Measurements from ENCODE around the gene MCM5.
"Not testable (repeated sequence)": the region's sequence is repeated elsewhere in the genome, so short reads cannot be mapped to it uniquely, and the experiment has no call there.

The MCM5 gene

DNA sequence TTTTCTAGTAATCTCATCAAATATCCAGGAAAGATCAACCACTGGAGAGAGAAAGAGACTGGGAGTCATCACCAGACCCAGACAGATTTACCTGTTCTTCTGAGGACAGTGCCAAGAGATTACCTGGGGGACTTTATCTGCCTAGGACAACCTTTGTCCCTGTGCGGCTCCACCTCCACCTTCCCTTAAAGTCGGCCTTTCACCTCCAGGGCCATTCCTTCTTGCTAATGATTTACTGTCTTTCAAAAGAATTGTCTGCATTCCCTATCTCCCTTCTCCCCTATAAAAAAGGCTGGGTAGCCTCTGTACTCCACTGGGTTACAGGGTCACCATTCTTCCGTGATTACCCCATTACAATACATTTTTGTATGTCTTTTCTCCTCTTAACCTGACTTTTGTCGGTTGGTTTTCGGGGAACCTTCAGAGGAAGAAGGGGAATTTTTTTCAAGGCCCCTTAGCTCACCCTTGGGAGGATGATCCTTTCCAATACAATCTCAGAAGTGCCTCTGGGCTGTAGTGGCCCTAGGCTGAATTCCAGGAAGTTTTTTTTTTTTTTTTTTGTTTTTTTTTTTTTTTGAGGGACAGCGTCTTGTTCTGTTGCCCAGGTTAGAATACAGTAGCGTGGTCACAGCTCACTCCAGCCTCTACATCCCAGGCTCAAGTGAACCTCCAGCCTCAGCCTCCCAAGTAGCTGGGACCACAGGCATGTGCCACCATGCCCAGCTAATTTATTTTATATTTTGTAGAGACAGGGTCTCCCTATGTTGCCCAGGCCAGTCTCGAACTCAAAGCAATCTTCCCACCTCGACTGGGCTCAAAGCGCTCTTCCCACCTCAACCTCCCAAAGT lies 20.6 kb upstream of the MCM5 start:
- no peak for DNase-seq (ENCODE audit: low read depth)

DNA sequence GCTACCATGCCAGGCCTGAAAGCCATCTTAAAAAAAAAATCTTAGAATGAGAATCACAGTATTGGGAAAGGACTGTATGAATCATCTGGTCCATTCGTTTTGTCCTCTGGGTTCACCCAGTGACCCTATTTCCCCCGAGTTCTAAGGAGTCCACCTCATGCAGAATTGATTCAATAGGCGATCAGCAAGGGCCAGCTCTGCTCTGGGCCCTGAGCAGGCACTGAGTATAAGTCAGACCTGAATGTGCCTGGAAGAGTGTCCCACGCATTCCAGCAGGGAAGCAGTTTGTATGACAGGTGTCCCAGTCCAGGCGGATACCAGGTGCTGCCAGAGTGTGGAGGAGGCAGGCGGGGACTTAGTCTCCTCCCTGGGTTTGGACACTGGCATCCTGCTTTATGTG lies 19.9 kb upstream of the MCM5 start:
- DNase-seq (ENCODE audit: low read depth) = no peak

DNA sequence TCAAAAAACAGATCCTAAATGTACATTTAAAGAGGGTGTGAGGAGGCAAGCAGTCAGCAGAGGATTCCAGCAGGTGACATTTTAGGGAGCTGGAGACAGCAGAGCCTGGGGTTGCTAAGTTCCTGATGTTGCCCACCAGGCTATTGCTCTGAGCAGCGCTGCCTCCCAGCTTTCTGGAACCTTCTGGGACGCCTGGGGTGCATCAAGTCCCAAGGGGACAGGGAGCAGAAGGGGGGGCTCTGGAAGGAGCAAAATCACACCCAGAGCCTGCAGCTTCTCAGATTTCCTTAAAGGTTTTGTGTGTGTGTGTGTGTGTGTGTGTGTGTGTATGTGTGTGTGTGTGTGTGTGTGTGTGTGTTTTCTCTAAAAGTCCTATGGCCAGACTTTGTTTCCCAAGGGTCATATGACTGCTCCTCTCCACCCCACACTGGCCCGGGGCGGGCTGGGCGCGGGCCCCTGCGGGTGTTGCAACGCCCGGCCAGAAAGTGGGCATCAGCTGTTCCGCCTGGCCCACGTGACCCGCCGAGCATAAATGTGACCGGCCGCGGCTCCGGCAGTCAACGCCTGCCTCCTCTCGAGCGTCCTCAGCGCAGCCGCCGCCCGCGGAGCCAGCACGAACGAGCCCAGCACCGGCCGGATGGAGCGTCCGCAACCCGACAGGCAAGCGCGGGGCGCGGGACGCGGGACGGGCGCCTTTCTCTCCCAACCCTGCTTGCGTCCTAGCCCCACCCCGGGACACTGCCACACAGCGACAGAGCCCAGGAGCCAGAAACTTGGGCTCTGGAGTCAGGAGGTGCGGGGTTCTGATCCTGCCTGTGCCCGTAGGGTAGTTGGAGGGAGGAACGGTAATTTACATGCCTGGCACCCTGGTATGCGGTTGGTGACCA lies 19.2 kb upstream of the MCM5 start, which contains the start of gene HMOX1:
TSS of gene HMOX1 (plus strand) at position 560 of the 887 bp plus-strand sequence. CDS start at position 638, 78 bp downstream.
- peak; percentile 54 for DNase-seq (ENCODE audit: low read depth)

DNA sequence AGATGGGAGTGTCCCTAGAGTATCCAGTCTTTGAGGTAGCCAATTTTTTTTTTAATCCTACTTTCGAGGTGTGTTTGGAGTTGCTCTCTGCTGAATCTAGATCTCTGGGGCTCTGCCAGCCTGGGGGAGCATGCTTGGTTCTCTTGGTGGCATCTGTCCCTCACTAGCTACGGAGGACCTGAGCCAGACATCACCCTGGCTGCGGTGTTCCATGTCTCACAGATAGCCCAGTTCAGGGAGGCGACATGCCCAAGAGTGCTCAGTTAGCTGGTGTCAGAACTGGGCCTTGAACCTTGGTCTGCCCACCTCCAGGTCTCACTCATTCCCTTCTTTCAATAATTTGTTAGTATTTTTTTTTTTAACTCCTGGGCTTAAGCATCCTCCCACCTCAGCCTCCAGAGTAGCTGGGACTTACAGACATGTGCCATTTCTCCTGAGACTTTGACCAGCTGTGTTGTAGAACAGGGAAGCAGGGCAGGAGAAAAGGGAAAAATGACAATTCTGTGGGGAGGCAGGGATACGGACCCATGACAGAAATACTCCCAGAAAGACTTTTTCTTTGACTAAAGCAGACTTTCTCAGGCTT lies 18.4 kb upstream of the MCM5 start:
- no peak for DNase-seq (ENCODE audit: low read depth)

DNA sequence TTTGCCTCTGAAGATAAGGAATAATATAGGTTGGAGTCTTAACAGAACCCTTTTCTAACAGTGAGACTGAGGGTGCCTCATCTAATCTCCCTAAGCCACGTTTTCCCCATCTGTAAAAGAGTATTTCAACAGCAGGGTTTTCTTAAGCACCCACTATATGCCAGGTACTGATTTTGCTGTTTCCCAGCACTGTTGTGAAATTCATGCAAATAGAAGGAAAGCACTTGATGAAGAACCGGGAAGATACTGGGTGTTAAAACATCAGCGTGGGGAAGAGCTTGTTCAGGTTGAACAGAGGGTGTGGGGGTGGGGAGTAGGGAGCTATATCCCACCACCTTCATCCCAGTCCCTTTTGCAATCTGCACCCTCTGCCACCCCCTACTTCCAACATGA lies 16.3 kb upstream of the MCM5 start:
- DNase-seq (ENCODE audit: low read depth) = no peak

DNA sequence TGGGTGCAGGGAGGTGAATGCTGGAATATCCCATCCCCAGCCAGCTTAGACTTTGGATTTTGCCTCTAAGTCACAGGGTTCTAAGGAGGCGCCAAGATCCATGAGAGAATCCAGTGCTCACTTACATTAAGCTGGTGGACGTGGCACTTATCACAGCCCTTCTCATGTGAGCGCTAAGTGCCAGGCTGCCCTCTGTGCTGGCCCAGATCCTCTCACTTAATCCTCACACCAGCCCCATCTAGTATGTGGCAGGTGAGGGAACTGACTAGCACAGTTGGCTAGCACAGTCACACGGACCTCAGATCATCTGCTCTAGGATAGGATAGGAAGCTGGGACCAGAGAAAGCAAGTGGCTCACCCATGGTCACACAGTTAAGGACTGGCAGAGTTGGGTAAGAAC lies 15.4 kb upstream of the MCM5 start:
- DNase-seq (ENCODE audit: low read depth) = no peak

DNA sequence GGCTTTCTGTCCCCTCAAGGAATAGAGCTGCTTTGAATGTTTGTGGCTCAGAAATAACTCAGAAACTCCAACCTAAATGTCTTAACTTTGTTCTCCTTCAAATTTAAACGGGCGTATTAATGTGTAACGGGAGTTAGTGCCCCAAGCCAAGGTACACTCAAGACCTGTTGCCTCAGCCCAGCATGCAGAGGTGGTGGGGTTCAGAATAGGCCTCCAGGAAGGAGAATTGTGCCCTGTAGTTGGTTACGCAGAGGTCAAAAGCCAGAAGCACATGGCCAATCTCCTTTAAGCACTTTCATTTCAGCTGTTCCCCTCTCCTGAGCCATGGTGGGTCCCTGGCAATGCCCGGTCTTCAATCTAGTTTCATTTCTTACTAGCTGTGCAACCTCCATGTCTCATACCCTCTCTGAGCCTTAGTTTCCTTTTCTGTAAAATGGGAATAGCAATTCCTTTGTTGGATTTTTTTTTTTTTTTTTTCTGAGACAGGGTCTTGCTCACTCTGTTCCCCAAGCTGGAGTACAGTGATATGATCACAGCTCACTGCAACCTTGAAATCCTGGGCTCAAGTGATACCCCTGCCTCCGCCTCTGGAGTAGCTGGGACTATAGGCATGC lies 14.9 kb upstream of the MCM5 start:
- no peak for DNase-seq (ENCODE audit: low read depth)

DNA sequence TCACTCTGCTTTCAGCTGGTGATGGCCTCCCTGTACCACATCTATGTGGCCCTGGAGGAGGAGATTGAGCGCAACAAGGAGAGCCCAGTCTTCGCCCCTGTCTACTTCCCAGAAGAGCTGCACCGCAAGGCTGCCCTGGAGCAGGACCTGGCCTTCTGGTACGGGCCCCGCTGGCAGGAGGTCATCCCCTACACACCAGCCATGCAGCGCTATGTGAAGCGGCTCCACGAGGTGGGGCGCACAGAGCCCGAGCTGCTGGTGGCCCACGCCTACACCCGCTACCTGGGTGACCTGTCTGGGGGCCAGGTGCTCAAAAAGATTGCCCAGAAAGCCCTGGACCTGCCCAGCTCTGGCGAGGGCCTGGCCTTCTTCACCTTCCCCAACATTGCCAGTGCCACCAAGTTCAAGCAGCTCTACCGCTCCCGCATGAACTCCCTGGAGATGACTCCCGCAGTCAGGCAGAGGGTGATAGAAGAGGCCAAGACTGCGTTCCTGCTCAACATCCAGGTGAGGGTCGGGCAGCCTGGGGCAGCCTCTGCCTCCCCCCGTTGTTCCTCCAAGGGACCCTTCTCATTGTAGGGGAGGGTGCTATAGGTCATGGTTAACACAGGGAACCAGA lies 13.2 kb upstream of the MCM5 start:
- no peak for DNase-seq (ENCODE audit: low read depth)

DNA sequence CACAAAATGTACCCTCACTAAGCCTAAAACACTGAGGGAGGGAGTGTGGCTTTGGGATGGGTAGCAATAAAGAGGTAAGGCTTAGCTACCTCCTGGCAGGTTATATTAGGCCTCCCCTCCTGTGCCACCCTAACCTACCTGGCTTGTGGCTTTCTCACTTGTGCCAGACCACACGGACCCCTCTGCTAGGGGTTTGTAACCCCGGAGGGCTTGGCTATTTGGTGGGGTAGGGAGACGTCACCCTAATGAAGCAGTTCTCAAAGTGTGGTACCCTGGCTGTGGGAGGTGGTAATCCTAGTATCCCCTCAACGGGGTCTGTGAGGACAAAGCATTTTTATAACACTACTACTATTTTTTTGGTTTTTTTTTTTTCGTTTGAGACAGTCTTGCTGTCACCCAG lies 9.0 kb upstream of the MCM5 start:
- DNase-seq (ENCODE audit: low read depth) = no peak

DNA sequence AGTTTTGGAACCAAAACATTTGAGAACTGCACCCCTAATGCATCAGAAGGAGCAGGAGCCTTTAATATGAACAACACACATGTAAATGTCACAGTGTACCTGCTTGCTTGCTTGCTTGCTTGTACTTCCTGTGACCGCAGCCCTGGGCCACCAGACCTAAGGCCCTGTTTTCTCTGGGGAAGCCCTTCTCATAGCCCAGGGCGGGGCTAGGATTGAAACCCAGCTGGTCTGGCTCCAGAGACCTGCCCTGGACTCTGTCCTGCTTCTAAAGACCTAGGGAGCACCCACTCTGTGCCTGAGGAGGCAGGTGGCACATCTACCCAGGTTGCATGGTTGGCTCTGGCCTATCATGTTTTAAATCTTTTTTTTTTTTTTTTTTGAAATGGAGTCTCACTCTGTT lies 7.6 kb upstream of the MCM5 start:
- DNase-seq (ENCODE audit: low read depth) = no peak

DNA sequence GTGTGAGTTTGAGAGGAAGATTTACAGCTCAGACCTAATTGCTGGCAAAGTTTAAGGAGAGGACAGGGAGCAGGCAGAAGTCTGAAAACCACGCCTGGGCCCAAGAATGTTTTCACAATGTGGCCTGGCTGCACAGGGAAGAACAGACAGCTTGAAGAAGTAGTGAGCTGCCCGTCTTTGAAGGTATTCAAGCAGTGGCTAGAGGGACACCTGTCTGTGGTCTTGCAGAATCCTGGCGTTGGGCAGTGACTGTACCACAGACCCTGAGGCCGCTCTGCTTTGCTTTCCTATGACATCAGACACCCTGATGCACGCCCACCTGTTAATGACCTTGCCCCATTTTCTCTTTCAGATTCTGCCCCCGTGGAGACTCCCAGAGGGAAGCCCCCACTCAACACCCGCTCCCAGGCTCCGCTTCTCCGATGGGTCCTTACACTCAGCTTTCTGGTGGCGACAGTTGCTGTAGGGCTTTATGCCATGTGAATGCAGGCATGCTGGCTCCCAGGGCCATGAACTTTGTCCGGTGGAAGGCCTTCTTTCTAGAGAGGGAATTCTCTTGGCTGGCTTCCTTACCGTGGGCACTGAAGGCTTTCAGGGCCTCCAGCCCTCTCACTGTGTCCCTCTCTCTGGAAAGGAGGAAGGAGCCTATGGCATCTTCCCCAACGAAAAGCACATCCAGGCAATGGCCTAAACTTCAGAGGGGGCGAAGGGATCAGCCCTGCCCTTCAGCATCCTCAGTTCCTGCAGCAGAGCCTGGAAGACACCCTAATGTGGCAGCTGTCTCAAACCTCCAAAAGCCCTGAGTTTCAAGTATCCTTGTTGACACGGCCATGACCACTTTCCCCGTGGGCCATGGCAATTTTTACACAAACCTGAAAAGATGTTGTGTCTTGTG lies 6.6 kb upstream of the MCM5 start:
- DNase-seq (ENCODE audit: low read depth) = no peak

DNA sequence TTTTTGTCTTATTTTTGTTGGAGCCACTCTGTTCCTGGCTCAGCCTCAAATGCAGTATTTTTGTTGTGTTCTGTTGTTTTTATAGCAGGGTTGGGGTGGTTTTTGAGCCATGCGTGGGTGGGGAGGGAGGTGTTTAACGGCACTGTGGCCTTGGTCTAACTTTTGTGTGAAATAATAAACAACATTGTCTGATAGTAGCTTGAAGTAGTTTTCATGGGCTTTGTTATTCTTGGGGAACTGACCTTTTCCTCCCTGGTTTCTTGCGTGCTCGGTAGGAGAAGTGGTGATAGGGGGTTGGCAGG lies 6.0 kb upstream of the MCM5 start:
- no peak for DNase-seq (ENCODE audit: low read depth)

DNA sequence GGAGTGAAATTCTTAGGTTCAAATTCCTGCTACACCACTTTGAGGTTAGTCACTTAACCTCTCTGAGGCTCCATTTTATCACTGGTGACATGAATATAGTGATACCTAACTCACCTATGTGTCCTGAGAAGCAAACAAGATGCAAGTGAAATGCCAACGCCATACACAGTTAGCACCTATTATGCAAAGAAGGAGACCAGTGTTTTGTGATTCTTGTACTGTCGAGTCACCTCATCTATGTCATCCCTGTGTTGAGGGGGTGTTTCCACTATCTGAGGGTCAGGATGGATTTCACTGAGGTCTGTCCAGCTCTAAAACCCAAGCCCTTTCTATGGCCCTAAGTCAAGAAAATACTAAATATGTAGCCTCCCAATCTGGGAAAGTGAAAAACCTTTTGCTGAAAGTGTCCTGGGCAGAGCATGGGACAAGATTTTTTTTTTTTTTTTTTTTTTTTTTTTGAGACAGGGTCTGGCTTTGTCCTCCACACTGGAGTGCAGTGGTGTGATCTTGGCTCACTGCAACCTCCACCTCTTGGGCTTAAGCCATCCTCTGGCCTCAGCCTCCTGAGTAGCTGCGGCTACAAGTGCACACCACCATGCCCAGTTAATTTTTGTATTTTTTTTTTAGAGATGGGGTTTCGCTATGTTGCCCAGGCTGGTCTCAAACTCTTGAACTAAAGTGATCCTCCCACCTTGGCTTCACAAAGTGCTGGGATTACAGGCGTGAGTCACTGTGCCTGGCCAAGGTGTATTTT lies 5.0 kb upstream of the MCM5 start:
- no peak for DNase-seq (ENCODE audit: low read depth)

DNA sequence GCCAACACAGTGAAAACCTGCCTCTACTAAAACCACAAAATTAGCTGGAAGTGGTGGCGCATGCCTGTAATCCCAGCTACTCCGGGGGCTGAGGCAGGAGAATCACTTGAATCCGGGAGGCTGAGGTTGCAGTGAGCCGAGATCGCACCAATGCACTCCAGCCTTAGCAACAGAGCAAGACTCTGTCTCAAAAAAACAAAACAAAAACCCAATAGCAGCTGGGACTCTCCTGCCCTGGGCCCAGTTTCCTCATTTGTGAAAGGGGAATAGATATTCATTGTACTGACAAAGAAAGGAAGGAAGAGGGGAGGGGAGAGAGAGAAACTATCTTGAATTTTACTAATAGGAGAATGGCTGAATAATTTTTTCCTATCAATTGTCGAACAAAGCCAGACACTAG lies 3.3 kb upstream of the MCM5 start:
- DNase-seq (ENCODE audit: low read depth) = not testable (repeated sequence)

DNA sequence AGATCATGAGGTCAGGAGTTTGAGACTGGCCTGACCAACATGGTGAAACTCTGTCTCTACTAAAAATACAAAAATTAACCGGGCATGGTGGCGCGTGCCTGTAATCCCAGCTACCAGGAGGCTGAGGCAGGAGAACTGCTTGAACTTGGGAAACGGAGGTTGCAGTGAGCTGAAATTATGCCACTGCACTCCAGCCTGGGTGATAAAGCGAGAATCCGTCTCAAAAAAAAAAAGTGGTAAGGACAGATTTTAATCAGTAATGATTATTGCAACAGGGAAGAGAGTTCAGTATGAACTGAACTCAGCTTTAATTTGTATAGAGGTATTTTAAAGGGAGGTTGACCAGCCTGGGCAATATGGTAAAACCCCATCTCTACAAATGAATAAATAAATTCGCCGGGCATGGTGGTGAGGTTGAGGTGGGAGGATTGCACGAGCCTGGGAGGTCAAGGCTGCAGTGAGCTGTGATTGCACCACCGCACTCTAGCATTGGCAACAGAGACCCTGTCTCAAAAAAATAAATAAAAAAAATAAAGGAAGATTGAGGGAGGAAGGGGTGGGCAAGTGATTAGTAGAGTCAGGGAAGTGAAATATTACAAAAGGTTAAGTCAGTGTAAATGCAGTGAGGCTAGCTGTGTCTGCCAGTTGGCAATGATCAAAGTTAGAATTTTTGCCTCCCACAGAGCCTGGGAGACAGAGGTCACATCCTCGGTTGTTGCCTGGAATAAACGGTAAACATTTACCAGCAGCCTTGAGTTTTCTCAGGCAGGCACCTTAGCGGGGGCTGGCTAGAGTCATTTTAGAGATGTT lies 2.6 kb upstream of the MCM5 start:
- no peak for DNase-seq (ENCODE audit: low read depth)

DNA sequence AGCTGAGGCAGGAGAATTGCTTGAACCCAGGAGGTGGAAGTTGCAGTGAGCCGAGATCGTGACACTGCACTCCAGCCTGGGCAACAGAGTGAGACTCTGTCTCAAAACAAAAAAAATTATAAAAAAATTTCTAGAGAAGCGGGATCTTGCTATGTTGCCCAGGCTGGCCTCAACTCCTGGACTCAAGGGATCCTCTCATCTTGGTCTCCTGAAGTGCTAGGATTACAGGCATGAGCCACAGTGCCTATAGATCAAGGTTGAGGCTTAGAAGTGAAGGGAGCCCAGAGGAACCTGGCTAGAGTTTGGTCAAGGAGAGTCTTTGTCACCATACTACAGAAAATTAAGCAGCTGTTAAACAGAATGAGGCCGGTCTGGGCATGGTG lies 1.4 kb upstream of the MCM5 start:
- no peak for DNase-seq (ENCODE audit: low read depth)

DNA sequence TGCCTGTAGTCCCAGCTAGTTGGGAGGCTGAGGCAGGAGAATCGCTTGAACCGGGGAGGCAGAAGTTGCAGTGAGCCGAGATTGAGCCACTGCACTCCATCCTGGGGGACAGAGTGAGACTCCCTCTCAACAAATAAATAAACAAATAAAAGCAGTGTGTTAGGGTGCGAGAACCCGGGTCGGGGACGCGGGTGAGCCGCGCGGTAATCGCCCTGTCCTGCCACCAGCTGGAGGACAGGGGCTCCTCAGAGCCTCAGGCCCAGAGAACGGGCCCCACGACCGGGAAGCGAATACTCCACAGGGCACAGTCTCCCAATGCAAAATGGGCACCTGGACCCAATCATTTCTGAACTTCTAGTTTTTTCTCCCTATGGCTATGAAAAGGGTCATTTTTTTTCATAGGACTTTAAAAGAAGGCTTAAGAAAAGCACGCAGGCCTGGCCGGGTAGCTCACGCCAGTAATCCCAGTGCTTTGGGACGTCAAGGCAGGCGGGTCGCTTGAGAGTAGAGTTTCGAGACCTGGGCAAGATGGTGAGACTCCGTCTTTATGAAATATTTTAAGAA lies 744 bp upstream of the MCM5 start:
- DNase-seq (ENCODE audit: low read depth) = no peak

DNA sequence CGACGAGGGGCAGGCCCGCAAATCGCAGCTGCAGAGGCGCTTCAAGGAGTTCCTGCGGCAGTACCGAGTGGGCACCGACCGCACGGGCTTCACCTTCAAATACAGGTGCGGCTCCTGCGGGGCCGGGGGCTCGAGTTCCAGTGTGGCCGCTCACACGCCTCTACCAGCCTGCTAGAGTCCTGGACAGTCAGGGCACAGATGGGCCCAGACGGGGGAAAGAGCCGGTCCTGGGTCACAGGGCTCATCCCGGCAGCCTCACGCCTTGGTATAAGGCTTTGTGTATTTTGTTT lies 506 bp downstream of the MCM5 start:
- no peak for DNase-seq (ENCODE audit: low read depth)

DNA sequence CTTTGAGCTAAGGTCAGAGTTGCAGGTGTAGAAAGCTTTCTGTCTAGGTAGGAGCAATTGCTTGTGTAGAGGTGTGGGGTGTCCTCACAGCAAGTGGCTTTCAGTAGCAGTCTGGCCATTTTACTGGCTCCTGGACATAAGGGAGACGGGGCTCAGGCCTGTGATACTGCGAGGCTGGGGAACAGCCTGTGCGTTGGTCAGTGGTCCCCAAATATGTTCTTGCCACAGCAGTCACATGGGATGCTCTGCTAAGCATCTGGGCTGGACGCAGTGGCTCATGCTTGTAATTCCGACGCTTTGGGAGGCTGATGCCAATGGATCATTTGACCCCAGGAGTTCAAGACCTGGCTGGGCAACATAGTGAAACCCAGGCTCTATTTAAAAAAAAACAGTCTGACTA lies 1.9 kb downstream of the MCM5 start:
- no peak for DNase-seq (ENCODE audit: low read depth)
